Memory B cell (primary cell): Measurements from ENCODE around the gene TPI1.

Experiments
- ATAC-seq: fragments of 150-1000 bp; cut with Tn5 transposase; 2 replicates; pipeline ENCODE4 v1.10.0; 2021; ENCODE audit warnings: low read depth, mild to moderate bottlenecking, moderate library complexity
- DNase-seq, 2 donors: peaks; one replicate each; pipeline ENCODE4 v3.0.0; 2022; ENCODE audit warnings: low spot score in 2 of 2
- H3K27ac Mint-ChIP-seq: one replicate; pipeline ENCODE4 v1.8.0; 2022; ENCODE audit warnings: mild to moderate bottlenecking, moderate library complexity, mixed read lengths
- H3K27me3 Mint-ChIP-seq: one replicate; pipeline ENCODE4 v1.8.0; 2022; ENCODE audit warnings: mixed read lengths
- H3K36me3 Mint-ChIP-seq: one replicate; pipeline ENCODE4 v1.8.0; 2022; ENCODE audit warnings: mild to moderate bottlenecking, mixed read lengths
- H3K4me1 Mint-ChIP-seq: one replicate; pipeline ENCODE4 v1.8.0; 2022; ENCODE audit warnings: mixed read lengths
- H3K4me3 Mint-ChIP-seq: one replicate; pipeline ENCODE4 v1.8.0; 2022; ENCODE audit warnings: mild to moderate bottlenecking, moderate library complexity, mixed read lengths
- H3K9me3 Mint-ChIP-seq: one replicate; pipeline ENCODE4 v1.8.0; 2022; ENCODE audit warnings: mixed read lengths

The TPI1 gene

DNA sequence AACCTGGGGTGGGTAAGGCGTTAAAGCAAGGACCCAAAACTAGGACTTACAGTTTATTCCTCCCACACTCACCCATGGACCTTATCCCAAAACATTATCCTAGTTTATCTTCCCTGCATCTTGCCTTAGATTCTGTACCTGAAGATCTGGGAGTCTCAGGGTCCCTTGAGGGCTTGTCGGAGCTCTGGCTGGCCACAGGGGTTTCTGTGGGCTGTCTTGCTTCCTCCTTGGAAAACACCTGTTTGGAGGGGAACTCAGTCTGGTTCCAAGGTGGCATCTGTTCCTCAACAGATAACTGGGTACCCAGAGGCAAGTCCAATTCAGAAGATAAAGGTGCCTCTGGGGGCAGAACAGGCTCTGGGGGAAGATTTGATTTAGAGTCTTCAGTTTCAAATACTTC lies 17.9 kb upstream of the TPI1 start:
- H3K9me3 Mint-ChIP-seq, result no peaks in the 10 kb centered on the region
- DNase-seq (no peak), ATAC-seq (no peak)
- H3K27ac Mint-ChIP-seq, result no peak overlapping the region
- peaks cover 18% of the 10 kb centered on the region for H3K4me1 Mint-ChIP-seq
- H3K4me3 Mint-ChIP-seq, result no peak overlapping the region
- no peaks in the 10 kb centered on the region for H3K27me3 Mint-ChIP-seq
- H3K36me3 Mint-ChIP-seq, result peaks cover 3% of the 10 kb centered on the region

- no peak overlapping the region for H3K4me3 Mint-ChIP-seq
- no peaks in the 10 kb centered on the region for H3K27me3 Mint-ChIP-seq
- peaks cover 18% of the 10 kb centered on the region for H3K4me1 Mint-ChIP-seq
- DNase-seq (no peak), ATAC-seq (no peak)
- no peaks in the 10 kb centered on the region for H3K9me3 Mint-ChIP-seq
- peaks cover 3% of the 10 kb centered on the region for H3K36me3 Mint-ChIP-seq
- H3K27ac Mint-ChIP-seq, result peak overlapping the region; percentile 52
Observed at GRCh38 chr12:6849976-6850560, 17.3 kb upstream of the TPI1 start.

- Mint-ChIP-seq H3K4me3 (no peak overlapping the region), H3K9me3 (no peaks in the 10 kb centered on the region), H3K27me3 (no peaks in the 10 kb centered on the region), H3K27ac (peak overlapping the region; percentile 84), H3K36me3 (peaks cover 4% of the 10 kb centered on the region), H3K4me1 (peaks cover 18% of the 10 kb centered on the region)
- no peak for ATAC-seq
- no peak for DNase-seq
Observed at GRCh38 chr12:6850796-6851152, 16.6 kb upstream of the TPI1 start.

DNA sequence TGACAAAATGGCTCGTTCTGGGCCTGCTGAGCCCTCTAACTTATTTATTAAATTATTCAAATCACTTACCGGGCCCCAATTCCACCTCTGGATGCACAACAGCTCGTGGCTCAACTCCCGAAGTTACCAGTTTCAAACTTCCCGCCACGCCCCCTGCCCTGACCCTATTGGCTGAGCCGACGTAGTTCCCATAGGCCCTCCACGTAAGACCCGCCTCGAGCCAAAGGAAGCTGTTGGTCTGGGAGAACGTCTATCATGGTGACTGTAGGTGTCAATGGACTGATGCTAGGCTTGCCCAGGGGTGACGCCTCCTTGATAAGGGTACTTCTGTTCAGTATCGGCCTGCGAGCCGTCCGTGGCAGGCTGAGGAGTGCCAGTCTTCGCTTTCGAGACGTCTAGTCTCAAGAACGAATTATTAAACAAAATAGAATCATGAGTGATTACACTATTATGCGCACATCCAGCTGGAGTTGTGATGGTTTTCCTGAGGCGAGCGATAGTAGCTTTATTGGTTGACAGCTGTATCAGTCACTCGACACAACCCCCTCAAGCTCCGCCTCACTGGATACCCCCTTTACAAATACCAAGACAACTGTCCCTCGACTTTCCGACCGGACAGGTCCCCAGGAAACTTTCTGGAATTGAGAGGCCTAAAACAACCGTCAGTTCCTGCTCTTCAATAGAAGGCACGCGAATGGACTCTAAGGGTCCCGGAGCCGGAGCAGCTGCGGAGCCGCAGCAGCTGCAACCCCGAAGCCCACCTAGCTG lies 16.0 kb upstream of the TPI1 start, which contains the start of gene CDCA3:
Gene CDCA3 (minus strand): TSS at position 134 of the 768 bp plus-strand sequence. CDS start 334 bp downstream, outside the sequence.
- ATAC-seq (peak; percentile 54), DNase-seq (peak; percentile 85 to 90)
- Mint-ChIP-seq H3K36me3 (peaks cover 8% of the 10 kb centered on the region), H3K27ac (peak within 1 kb of the TSS; percentile 84), H3K27me3 (no peaks in the 10 kb centered on the region), H3K4me1 (peaks cover 20% of the 10 kb centered on the region), H3K9me3 (no peaks in the 10 kb centered on the region), H3K4me3 (peak within 1 kb of the TSS; percentile 90)

DNA sequence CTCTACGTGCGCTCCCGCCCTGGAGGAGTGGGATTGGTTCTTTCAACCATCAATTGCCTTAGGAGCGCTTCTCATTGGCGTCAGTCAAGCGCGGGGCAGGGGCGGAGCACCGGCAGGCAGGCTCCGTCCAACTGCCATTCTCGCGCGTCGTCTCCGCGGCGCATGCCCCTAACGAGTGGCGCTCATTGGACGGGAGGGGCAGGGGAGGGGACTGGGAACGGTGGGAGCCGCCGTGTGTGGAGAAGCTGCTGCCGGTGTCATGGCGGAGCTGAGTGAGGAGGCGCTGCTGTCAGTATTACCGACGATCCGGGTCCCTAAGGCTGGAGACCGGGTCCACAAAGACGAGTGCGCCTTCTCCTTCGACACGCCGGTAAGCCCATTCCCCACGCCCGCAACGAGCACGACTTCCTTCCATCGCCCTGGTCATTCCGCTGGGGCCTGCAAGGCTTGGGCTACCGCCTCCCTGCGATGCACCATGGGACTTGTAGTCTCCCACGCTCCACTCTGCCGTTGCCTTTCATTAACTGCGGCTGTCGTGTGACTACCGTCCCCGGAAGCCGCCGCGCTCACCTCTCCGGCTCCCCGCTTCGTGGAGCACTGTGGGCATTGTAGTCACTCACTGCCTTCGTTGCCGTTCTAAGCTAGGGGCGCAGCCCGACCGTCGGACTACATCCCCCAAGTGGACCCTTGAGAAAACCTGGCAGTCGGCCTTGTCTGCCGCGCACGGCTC lies 15.2 kb upstream of the TPI1 start, which contains the start of gene USP5:
Gene USP5 (plus strand): TSS at position 230 of the 730 bp plus-strand sequence. CDS start 30 bp downstream, at position 260.
- Mint-ChIP-seq H3K4me1 (peaks cover 20% of the 10 kb centered on the region), H3K27me3 (no peaks in the 10 kb centered on the region), H3K27ac (peak within 1 kb of the TSS; percentile 84), H3K36me3 (peaks cover 8% of the 10 kb centered on the region), H3K4me3 (peak within 1 kb of the TSS; percentile 90), H3K9me3 (no peaks in the 10 kb centered on the region)
- ATAC-seq (peak; percentile 76), DNase-seq (peak; percentile 92 to 96)

DNA sequence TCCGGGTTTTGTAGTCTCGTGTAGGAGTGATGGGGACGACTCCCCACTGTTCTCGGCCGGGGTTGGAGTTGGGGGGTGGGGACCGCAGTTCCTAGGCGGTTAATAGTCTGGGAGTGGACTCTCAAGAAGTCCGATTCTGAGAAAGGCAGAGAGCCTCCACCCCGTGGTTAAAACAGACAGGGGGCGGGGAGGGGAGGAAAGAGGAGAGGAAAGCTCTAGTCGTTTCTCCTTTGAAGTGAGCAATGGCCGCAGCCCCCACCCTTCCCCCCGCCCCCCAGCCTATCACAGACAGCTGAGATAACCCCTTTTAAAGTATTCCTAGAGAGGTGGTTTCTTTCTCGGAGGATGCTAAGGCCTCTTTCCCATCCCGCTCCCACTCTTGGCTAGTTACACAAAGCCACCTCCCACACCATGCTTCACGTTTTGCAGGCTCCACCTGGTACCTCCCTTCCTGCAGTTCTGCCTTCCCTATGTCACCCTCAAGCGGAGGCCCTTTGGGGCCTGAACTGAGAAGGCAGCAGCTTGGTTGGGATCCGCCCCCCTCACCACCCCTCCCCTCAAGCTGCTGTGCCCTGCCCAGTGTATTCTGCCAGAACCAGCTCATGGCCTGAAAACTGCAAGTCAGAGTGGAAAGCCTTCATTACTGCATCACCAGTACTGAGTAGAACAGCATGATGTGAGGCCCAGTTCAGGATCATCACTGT lies 14.5 kb upstream of the TPI1 start:
- ATAC-seq, result no peak
- DNase-seq, result no peak

GRCh38 chr12:6853626-6854025 lies 13.7 kb upstream of the TPI1 start:
- Mint-ChIP-seq H3K27ac (peak overlapping the region; percentile 37), H3K27me3 (no peaks in the 10 kb centered on the region), H3K9me3 (no peaks in the 10 kb centered on the region), H3K4me1 (peaks cover 20% of the 10 kb centered on the region), H3K36me3 (peaks cover 16% of the 10 kb centered on the region), H3K4me3 (peak overlapping the region; percentile 50)
- ATAC-seq (no peak), DNase-seq (no peak)

More for the DNA sequence above, 14.5 kb upstream of the TPI1 start:
- Mint-ChIP-seq H3K36me3 (peaks cover 14% of the 10 kb centered on the region), H3K4me1 (peaks cover 20% of the 10 kb centered on the region), H3K9me3 (no peaks in the 10 kb centered on the region), H3K27ac (peak overlapping the region; percentile 84), H3K27me3 (no peaks in the 10 kb centered on the region), H3K4me3 (peak overlapping the region; percentile 90)

DNA sequence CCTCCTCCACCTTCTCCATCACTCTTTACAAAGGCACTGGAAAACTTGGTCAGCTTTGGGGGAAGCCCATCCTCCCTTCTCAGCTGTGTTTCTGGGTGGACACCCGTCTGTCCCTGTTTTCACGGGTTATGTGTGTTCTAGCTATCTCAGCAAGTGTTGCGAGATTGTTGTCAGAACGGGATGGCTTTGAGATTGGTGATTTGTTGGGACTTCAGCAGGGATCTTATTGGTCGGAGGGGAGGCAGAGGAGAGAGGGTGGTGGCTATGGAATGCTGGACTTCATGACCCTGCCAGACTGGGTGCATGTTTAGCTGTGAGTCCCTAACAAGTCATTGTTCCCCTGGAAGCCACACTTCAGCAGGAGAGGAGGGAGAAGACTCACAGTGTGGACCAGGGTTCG lies 13.3 kb upstream of the TPI1 start:
- no peak for ATAC-seq
- Mint-ChIP-seq H3K9me3 (no peaks in the 10 kb centered on the region), H3K4me3 (no peak overlapping the region), H3K27me3 (no peaks in the 10 kb centered on the region), H3K27ac (peak overlapping the region; percentile 37), H3K4me1 (peaks cover 20% of the 10 kb centered on the region), H3K36me3 (peaks cover 16% of the 10 kb centered on the region)
- no peak for DNase-seq

GRCh38 chr12:6855322-6855721 lies 12.0 kb upstream of the TPI1 start:
- Mint-ChIP-seq H3K36me3 (peaks cover 16% of the 10 kb centered on the region), H3K27me3 (no peaks in the 10 kb centered on the region), H3K4me1 (peaks cover 16% of the 10 kb centered on the region), H3K9me3 (no peaks in the 10 kb centered on the region), H3K27ac (no peak overlapping the region), H3K4me3 (no peak overlapping the region)
- no peak for DNase-seq
- ATAC-seq, result no peak

GRCh38 chr12:6858799-6859198 lies 8.5 kb upstream of the TPI1 start:
- H3K27ac Mint-ChIP-seq, result no peak overlapping the region

GRCh38 chr12:6860116-6860515 lies 7.2 kb upstream of the TPI1 start:
- DNase-seq (no peak), ATAC-seq (no peak)
- Mint-ChIP-seq H3K27me3 (no peaks in the 10 kb centered on the region), H3K27ac (no peak overlapping the region), H3K4me3 (no peak overlapping the region), H3K4me1 (peaks cover 3% of the 10 kb centered on the region), H3K9me3 (no peaks in the 10 kb centered on the region), H3K36me3 (peaks cover 33% of the 10 kb centered on the region)

More at GRCh38 chr12:6858799-6859198, 8.5 kb upstream of the TPI1 start:
- ATAC-seq, result no peak
- H3K27me3 Mint-ChIP-seq, result no peaks in the 10 kb centered on the region
- H3K4me1 Mint-ChIP-seq, result peaks cover 6% of the 10 kb centered on the region
- H3K4me3 Mint-ChIP-seq, result no peak overlapping the region
- DNase-seq, result no peak
- H3K36me3 Mint-ChIP-seq, result peaks cover 32% of the 10 kb centered on the region
- no peaks in the 10 kb centered on the region for H3K9me3 Mint-ChIP-seq

- Mint-ChIP-seq H3K36me3 (peaks cover 30% of the 10 kb centered on the region), H3K27ac (no peak overlapping the region), H3K9me3 (no peaks in the 10 kb centered on the region), H3K27me3 (no peaks in the 10 kb centered on the region), H3K4me3 (no peak overlapping the region), H3K4me1 (peaks cover under 1% of the 10 kb centered on the region)
- no peak for DNase-seq
- no peak for ATAC-seq
Observed at GRCh38 chr12:6860942-6861341, 6.4 kb upstream of the TPI1 start.

- Mint-ChIP-seq H3K36me3 (peaks cover 28% of the 10 kb centered on the region), H3K27ac (no peak overlapping the region), H3K4me3 (no peak overlapping the region)
Observed at GRCh38 chr12:6861391-6861790, 5.9 kb upstream of the TPI1 start.

More at GRCh38 chr12:6861391-6861790, 5.9 kb upstream of the TPI1 start:
- H3K4me1 Mint-ChIP-seq, result peaks cover 1% of the 10 kb centered on the region
- no peak for DNase-seq
- no peak for ATAC-seq
- no peaks in the 10 kb centered on the region for H3K27me3 Mint-ChIP-seq
- no peaks in the 10 kb centered on the region for H3K9me3 Mint-ChIP-seq
